H9 (cell line): ENCODE data around the gene CCDC134. TPM values are rescaled to one million over a fixed set of nuclear protein-coding genes. Genes with fewer than 3 reads are reported as not detected.

Experiments
- DNase-seq: peaks from one replicate; pipeline ENCODE4 v3.0.0-alpha.2; 2017
- H2AFZ ChIP-seq: one replicate; pipeline ENCODE4 v1.6.1; 2013; ENCODE audit warnings: mild to moderate bottlenecking, low read length, control low read depth, moderate library complexity
- H2AK5ac ChIP-seq: 2 replicates; pipeline ENCODE4 v1.6.1; 2013; ENCODE audit warnings: low read length, control low read depth, mixed read lengths; ENCODE audit not compliant: insufficient read length
- H2BK120ac ChIP-seq: one replicate; pipeline ENCODE4 v1.6.1; 2013; ENCODE audit warnings: low read depth, mild to moderate bottlenecking, low read length, control low read depth, inconsistent platforms; ENCODE audit not compliant: poor library complexity, severe bottlenecking
- H2BK12ac ChIP-seq: 2 replicates; pipeline ENCODE4 v1.6.1; 2013; ENCODE audit warnings: low read length, control low read depth, mixed read lengths, low read depth; ENCODE audit not compliant: insufficient read length
- H2BK15ac ChIP-seq: 2 replicates; pipeline ENCODE4 v1.6.1; 2013; ENCODE audit warnings: low read depth, low read length, control low read depth
- H2BK20ac ChIP-seq: one replicate; pipeline ENCODE4 v1.6.1; 2013; ENCODE audit warnings: low read depth, mild to moderate bottlenecking, low read length, control low read depth, inconsistent platforms; ENCODE audit not compliant: poor library complexity, severe bottlenecking
- H2BK5ac ChIP-seq: 2 replicates; pipeline ENCODE4 v1.6.1; 2013; ENCODE audit warnings: low read length, control low read depth, mixed read lengths; ENCODE audit not compliant: insufficient read length
- H3K14ac ChIP-seq: 2 replicates; pipeline ENCODE4 v1.6.1; 2013; ENCODE audit warnings: low read length, control low read depth; ENCODE audit not compliant: insufficient read depth
- H3K18ac ChIP-seq: 2 replicates; pipeline ENCODE4 v1.6.1; 2013; ENCODE audit warnings: low read depth, mild to moderate bottlenecking, mixed read lengths, low read length, control low read depth; ENCODE audit not compliant: insufficient read length
- H3K23ac ChIP-seq: 2 replicates; pipeline ENCODE4 v1.6.1; 2013; ENCODE audit warnings: low read length, control low read depth, mixed read lengths, low read depth; ENCODE audit not compliant: insufficient read length
- H3K23me2 ChIP-seq: 2 replicates; pipeline ENCODE4 v1.6.1; 2013; ENCODE audit warnings: low read depth, mild to moderate bottlenecking, mixed read lengths, low read length, control low read depth; ENCODE audit not compliant: insufficient read length, poor library complexity, severe bottlenecking
- H3K27ac ChIP-seq: 2 replicates; pipeline ENCODE4 v1.5.1; 2013; ENCODE audit warnings: low read length, control low read depth, mixed read lengths, low read depth; ENCODE audit not compliant: insufficient read length
- H3K27me3 ChIP-seq: 2 replicates; pipeline ENCODE4 v1.6.1; 2013; ENCODE audit warnings: low read length, control low read depth, inconsistent platforms; ENCODE audit not compliant: insufficient read depth
- H3K4ac ChIP-seq: 2 replicates; pipeline ENCODE4 v1.6.1; 2013; ENCODE audit warnings: low read depth, mild to moderate bottlenecking, control low read depth, inconsistent platforms, low read length, moderate library complexity
- H3K4me1 ChIP-seq: 2 replicates; pipeline ENCODE4 v1.6.1; 2013; ENCODE audit warnings: low read length, control low read depth, inconsistent platforms; ENCODE audit not compliant: insufficient read depth
- H3K4me2 ChIP-seq: 2 replicates; pipeline ENCODE4 v1.6.1; 2013; ENCODE audit warnings: low read length, control low read depth, mixed read lengths; ENCODE audit not compliant: insufficient read length, insufficient read depth
- H3K56ac ChIP-seq: 2 replicates; pipeline ENCODE4 v1.6.1; 2013; ENCODE audit warnings: low read depth, mild to moderate bottlenecking, mixed read lengths, low read length, control low read depth; ENCODE audit not compliant: insufficient read length
- H3K79me1 ChIP-seq: 2 replicates; pipeline ENCODE4 v1.6.1; 2013; ENCODE audit warnings: low read depth, mild to moderate bottlenecking, moderate library complexity, low read length, control low read depth, inconsistent platforms; ENCODE audit not compliant: insufficient read depth, poor library complexity, severe bottlenecking
- H3K79me2 ChIP-seq: 2 replicates; pipeline ENCODE4 v1.6.1; 2013; ENCODE audit warnings: low read length, control low read depth, inconsistent platforms; ENCODE audit not compliant: insufficient read depth
- H3K9ac ChIP-seq: 2 replicates; pipeline ENCODE4 v1.6.1; 2013; ENCODE audit warnings: low read length, control low read depth, mixed read lengths; ENCODE audit not compliant: insufficient read length; ENCODE audit errors: extremely low read depth
- H3K9me3 ChIP-seq: one replicate; pipeline ENCODE4 v1.6.1; 2013; ENCODE audit warnings: low read depth, low read length, inconsistent platforms; ENCODE audit not compliant: control insufficient read depth
- H3T11ph ChIP-seq: one replicate; pipeline ENCODE4 v1.6.1; 2013; ENCODE audit warnings: mild to moderate bottlenecking, low read length, control low read depth, inconsistent platforms
- H4K20me1 ChIP-seq: one replicate; pipeline ENCODE4 v1.6.1; 2013; ENCODE audit not compliant: control insufficient read depth, insufficient read length, insufficient read depth
- H4K5ac ChIP-seq: 2 replicates; pipeline ENCODE4 v1.6.1; 2013; ENCODE audit warnings: low read depth, mild to moderate bottlenecking, mixed read lengths, low read length, control low read depth; ENCODE audit not compliant: insufficient read length
- H4K8ac ChIP-seq: replicated peaks from 2 replicates; pipeline ENCODE4 v1.6.1; 2013; ENCODE audit warnings: low read length, control low read depth, mixed read lengths, low read depth; ENCODE audit not compliant: insufficient read length
- H4K91ac ChIP-seq: 2 replicates; pipeline ENCODE4 v1.6.1; 2013; ENCODE audit warnings: low read depth, mild to moderate bottlenecking, moderate library complexity, mixed read lengths, low read length, control low read depth; ENCODE audit not compliant: insufficient read length
- H3K27ac Mint-ChIP-seq, 3 experiments: 2 replicates in 2 of 3; 3 replicates in 1 of 3; pipeline ENCODE4 v1.8.0; 2020 to 2021; ENCODE audit warnings: mixed read lengths in 3 of 3, mild to moderate bottlenecking in 1 of 3, moderate library complexity in 1 of 3
- H3K27me3 Mint-ChIP-seq: 2 replicates; pipeline ENCODE4 v1.8.0; 2021; ENCODE audit warnings: low read depth, mild to moderate bottlenecking, moderate library complexity, mixed read lengths
- H3K36me3 Mint-ChIP-seq, 3 experiments: 2 replicates in 2 of 3; 3 replicates in 1 of 3; pipeline ENCODE4 v1.8.0; 2020 to 2021; ENCODE audit warnings: low read depth in 3 of 3, mixed read lengths in 3 of 3; ENCODE audit not compliant: insufficient read depth in 1 of 3
- H3K4me1 Mint-ChIP-seq, 2 experiments: 2 replicates each; pipeline ENCODE4 v1.8.0; 2020; ENCODE audit warnings: mixed read lengths in 2 of 2
- H3K4me3 Mint-ChIP-seq, 2 experiments: 2 replicates in 1 of 2; 3 replicates in 1 of 2; pipeline ENCODE4 v1.8.0; 2020 to 2021; ENCODE audit warnings: mild to moderate bottlenecking in 2 of 2, mixed read lengths in 2 of 2, moderate library complexity in 1 of 2
- H3K9me3 Mint-ChIP-seq, 2 experiments: 2 replicates in 1 of 2; 3 replicates in 1 of 2; pipeline ENCODE4 v1.8.0; 2020; ENCODE audit warnings: mild to moderate bottlenecking in 2 of 2, mixed read lengths in 2 of 2, moderate library complexity in 1 of 2
- WGBS: extraction: QIAGEN DNeasy Blood & Tissue Kit; methylation state at CpG from one replicate; pipeline ENCODE4 v1.1.7; 2013; ENCODE audit warnings: missing lambda C conversion rate, low lambda C conversion rate, mixed read lengths; ENCODE audit not compliant: insufficient read length; ENCODE audit errors: extremely low coverage; 5-methylcytosine and 5-hydroxymethylcytosine counted together
- total RNA-seq: library from RNA; stranded (reverse); gene quantifications from 2 replicates; pipeline ENCODE4 v1.2.1, GENCODE V29; 2021
- TF ChIP-seq, protein P1 (sequence below): fragments of 200-600 bp; sonication (generic); conservative IDR thresholded peaks from 3 replicates; pipeline ENCODE4 v1.8.0; 2021; ENCODE audit warnings: antibody characterized with exemption, mild to moderate bottlenecking

Gene CCDC134
- total RNA-seq, 1 experiment from 2014 or later: 20.7 TPM

GRCh38 chr22:41842996-41843970 is 42.8 kb downstream of the CCDC134 start:
- Mint-ChIP-seq H3K27me3 (no peaks in the 10 kb centered on the region), H3K4me3 (no peak overlapping the region), H3K9me3 (no peaks in the 10 kb centered on the region), H3K27ac (peak overlapping the region in 1 of 3 experiments; percentile 32; a peak in 1 of 7 replicates), H3K36me3 (peaks cover 9 to 38% (median 28%) of the 10 kb centered on the region in 3 experiments; a peak in 6 of 7 replicates), H3K4me1 (peaks cover 51 to 59% of the 10 kb centered on the region in 2 experiments)
- Histone ChIP-seq H2BK20ac (no peak overlapping the region), H3K9ac (no peak overlapping the region), H3K27me3 (no peaks in the 10 kb centered on the region), H4K8ac (no peak overlapping the region), H3K18ac (no peak overlapping the region), H4K91ac (no peak overlapping the region), H3K23ac (no peak overlapping the region), H3K56ac (no peak overlapping the region), H3K4ac (no peak overlapping the region), H3K23me2 (no peaks in the 10 kb centered on the region), H3T11ph (no peak overlapping the region), H3K14ac (no peak overlapping the region), H2BK120ac (no peak overlapping the region), H3K79me2 (peaks cover 77% of the 10 kb centered on the region), H4K5ac (no peak overlapping the region), H3K27ac (no peak overlapping the region), H3K79me1 (peaks cover 9% of the 10 kb centered on the region), H3K4me2 (no peak overlapping the region), H2AK5ac (no peak overlapping the region), H4K20me1 (no peaks in the 10 kb centered on the region), H2BK15ac (no peak overlapping the region), H2AFZ (no peak overlapping the region), H3K4me1 (peaks cover 29% of the 10 kb centered on the region), H2BK5ac (no peak overlapping the region), H2BK12ac (no peak overlapping the region), H3K9me3 (no peaks in the 10 kb centered on the region)
- TF ChIP-seq, protein P1, sequence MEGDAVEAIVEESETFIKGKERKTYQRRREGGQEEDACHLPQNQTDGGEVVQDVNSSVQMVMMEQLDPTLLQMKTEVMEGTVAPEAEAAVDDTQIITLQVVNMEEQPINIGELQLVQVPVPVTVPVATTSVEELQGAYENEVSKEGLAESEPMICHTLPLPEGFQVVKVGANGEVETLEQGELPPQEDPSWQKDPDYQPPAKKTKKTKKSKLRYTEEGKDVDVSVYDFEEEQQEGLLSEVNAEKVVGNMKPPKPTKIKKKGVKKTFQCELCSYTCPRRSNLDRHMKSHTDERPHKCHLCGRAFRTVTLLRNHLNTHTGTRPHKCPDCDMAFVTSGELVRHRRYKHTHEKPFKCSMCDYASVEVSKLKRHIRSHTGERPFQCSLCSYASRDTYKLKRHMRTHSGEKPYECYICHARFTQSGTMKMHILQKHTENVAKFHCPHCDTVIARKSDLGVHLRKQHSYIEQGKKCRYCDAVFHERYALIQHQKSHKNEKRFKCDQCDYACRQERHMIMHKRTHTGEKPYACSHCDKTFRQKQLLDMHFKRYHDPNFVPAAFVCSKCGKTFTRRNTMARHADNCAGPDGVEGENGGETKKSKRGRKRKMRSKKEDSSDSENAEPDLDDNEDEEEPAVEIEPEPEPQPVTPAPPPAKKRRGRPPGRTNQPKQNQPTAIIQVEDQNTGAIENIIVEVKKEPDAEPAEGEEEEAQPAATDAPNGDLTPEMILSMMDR: no peak
- no peak for DNase-seq
- WGBS: no CpG with 5 or more reads among the region's 8 CpGs
